GM18861 (cell line): Measurements from ENCODE around the gene PIH1D1.

ENCODE experiments used
- ATAC-seq: cut with Tn5 transposase; IDR thresholded peaks from one replicate; pipeline ENCODE4 v1.9.1; 2021; ENCODE audit not compliant: unreplicated experiment

Gene PIH1D1

GRCh38 chr19:49421039-49421877, 30.4 kb downstream of the PIH1D1 start:
- no peak for ATAC-seq

GRCh38 chr19:49420227-49420626, 31.4 kb downstream of the PIH1D1 start:
- ATAC-seq: no peak

- no peak for ATAC-seq
These were observed 32.4 kb downstream of the PIH1D1 start for GRCh38 chr19:49419173-49419572.

DNA sequence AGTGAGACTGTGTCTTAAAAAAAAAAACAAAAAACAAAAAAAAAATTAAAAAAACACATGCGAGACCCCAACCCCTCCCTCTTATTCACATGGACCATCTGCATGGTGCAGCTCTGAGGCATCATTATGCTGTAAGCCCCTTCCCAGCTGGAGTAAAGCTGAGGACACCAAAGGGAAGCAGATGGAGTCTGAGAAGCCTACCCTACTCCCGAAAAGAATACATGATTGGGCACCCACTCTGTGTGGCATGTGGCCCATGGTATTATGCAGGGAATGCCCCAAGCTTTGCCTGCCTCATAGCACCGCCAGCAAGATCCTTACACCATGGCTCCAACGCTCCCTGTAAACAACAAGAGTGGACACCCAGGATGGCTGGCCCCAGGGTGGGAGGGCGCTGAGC, 33.1 kb downstream of the PIH1D1 start:
- no peak for ATAC-seq

DNA sequence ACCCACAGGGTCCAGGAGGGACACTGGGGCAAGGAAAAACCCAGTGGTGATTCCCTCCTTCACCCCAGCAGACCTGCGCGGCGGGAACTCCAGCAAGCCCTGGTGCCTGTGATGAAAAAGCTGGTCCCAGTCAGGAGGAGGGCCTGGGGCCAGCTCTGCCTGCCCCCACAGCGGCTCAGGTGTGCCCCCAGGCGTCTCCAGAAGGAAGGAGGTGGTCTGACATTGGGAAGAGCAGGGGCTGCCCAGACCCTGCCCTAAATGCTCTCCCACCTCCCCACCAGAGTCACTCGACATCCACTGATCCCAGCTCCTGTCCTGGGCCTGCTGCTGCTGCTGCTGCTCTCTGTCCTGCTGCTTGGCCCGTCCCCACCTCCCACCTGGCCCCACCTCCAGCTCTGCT, 34.5 kb downstream of the PIH1D1 start:
- ATAC-seq: no peak

DNA sequence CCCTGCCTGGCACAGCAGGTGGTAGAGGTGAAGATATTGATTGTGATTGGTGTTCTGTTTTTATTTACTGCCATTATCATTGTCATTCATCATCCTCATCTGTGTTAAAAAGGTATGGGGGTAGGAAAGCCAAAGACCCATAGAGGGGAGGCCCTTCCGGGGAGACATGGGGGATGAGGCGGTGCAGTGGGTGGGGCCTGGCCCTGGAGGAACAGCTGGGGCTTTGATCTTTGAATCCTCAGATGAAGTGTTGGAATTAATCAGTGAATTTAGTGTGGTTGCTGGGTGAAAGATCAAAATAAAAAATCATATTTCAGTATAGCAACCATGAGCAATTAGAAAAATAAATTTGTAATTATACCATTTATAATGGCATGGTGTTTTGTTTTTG, 35.8 kb downstream of the PIH1D1 start:
- no peak for ATAC-seq

- ATAC-seq: no peak
These were observed 36.4 kb downstream of the PIH1D1 start for GRCh38 chr19:49415102-49415809.

GRCh38 chr19:49414256-49414655, 37.4 kb downstream of the PIH1D1 start:
- no peak for ATAC-seq

- ATAC-seq: no peak
These were observed 38.3 kb downstream of the PIH1D1 start for GRCh38 chr19:49413348-49413747.

GRCh38 chr19:49411681-49412326, 39.8 kb downstream of the PIH1D1 start:
- ATAC-seq: no peak

DNA sequence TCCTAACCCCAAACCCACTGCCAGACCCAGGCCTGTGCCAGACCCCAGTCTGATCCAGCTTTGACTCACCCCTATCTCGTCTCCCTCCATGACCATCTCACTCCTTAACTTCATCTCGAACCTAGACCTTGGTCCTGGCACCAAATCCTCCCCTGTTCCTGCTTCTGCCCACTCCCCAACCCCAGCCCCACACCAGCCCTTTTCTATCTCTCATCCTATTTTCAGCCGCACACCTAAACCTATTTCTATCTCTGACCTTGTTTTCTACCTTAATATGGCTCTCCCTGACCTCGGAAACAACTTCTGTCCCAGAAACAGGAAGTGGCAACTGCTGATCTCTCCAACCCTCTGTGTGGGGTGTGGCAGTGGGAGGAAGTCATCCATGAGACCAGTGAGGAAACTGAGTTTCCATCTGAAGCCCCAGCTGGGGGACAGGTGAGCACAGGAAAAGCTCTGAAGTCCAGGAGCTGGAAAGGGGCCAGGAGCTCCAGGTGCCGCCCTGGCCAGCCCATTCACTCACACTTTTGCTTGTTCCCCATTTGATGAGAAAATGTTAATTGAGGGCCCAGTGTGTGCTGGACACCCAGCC, 42.1 kb downstream of the PIH1D1 start:
- no peak for ATAC-seq

DNA sequence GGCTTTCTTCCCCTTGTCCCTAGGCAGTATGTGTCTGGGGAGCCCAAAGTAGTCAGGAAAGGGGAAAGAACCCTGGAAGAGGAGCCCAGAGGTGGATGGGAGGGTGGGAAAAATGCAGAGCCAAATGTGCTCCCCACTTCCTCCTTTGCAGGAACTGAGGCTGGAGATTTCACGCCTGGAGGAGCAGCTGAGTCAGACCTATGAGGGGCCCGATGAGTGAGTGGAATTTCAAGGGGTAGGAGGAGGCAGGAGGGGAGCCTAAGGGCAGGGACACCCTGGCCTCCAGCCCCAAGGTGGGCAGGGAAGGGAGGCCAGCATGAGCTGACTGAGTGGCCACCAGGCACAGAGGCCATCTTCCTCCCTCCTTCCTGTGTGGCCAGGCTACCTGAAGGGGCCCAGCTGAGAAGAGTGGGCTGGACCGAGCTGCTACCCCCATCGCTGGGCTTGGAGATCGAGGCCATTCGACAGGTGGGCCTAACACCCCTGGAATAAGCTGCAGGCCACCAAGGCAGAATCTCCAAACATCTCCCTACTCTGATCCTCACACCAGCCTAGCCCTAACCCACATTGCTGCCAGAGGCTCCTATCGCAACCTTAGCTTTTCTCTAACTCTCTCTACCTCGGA, 42.7 kb downstream of the PIH1D1 start:
- ATAC-seq: no peak

DNA sequence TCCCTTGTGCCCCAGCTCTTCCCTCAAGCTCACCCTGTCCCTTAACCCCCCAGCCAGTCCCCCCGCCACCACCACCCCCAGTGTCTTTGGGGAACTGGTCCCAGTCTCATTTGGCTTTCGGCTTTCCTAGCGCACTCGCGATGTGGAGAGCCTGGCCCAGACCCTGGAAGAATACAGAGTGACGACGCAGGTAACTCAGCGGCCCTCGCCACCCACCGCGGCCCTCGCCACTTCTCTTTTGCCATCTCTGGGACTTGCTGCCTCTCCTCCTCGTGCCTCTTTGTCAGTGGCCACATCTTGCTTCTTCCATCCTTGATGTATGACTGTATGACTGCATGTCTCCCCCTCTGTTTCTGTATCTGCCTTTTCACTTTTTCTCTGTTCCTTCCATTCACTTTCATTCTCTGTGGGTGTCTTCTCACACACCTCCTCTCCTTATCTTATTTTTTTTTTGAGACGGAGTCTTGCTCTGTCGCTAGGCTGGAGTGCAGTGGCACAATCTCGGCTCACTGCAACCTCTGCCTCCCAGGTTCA, 44.1 kb downstream of the PIH1D1 start:
- ATAC-seq: no peak

DNA sequence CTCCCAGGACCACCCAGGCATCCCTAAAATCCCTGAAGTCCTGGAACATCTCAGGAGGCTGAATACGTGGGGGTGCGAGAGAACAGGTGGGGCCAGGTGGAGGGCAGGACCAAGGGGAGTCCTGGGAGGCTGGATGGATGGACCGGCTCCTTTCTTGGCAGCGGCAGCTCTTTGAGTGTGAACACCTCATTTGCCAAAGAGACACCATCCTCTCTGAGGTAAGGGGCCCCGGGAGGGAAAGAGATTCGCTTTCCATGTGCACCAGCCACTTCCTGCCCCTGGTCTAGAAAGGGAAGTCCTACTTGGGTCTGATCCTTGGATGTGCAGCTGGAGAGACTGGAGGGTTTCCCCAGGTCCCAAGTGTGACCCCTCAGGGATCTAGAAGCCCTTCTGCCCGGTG, 44.5 kb downstream of the PIH1D1 start:
- ATAC-seq: no peak

DNA sequence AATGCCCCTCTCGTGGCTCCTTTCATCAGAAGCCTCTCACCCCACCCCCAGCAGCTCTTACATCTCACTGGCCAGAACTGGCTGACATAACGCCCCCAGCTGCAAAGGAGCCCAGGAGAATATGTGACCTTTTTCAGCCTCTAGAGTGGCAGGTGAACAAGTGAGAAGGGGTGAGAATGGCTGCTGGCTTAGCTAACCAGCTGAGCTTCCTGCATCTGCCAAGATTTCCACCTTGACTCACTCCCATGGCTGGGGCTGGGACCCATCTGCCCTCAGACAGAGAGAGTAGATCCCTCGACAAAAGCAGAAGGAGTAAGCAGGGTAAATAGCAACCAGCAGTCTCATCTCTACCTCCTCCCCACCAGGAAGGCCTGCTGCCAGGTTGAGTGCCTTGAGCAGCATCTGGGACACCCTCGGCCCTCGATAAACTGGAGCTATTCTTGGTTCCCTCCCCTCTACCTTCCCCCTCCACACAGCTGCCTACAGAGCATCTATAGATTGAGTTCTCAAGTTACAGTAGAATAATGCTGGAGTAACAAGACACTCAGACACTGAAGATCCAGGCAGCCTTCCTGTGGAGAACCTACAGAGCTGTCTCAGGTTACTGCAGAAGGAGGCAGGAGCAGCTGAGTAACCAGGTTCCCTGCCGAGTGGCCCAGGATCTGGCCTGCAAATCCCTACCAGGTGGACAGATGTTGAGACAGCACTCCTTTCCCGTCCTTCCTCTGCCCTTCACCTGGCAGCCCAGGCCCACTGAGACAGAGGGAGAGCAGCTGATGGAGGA, 48.0 kb downstream of the PIH1D1 start:
- no peak for ATAC-seq

DNA sequence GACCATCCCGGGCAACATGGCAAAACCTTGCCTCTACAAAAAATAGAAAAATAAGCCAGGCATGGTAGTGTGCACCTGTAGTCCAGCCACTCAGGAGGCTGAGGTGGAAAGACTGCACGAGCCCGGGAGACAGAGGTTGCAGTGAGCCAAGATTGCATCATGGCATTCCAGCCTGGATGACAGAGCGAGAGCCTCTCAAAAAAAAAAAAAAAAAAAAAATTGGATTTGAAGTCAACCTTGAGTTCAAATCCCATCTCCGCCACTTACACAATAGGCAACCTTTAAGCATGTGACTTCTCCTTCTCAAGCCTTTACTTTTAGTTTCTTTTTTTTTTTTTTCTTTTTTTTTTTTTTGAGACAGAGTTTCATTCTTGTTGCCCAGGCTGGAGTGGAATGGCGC, 51.6 kb downstream of the PIH1D1 start:
- no peak for ATAC-seq

GRCh38 chr19:49398931-49399330, 52.7 kb downstream of the PIH1D1 start:
- ATAC-seq: no peak

DNA sequence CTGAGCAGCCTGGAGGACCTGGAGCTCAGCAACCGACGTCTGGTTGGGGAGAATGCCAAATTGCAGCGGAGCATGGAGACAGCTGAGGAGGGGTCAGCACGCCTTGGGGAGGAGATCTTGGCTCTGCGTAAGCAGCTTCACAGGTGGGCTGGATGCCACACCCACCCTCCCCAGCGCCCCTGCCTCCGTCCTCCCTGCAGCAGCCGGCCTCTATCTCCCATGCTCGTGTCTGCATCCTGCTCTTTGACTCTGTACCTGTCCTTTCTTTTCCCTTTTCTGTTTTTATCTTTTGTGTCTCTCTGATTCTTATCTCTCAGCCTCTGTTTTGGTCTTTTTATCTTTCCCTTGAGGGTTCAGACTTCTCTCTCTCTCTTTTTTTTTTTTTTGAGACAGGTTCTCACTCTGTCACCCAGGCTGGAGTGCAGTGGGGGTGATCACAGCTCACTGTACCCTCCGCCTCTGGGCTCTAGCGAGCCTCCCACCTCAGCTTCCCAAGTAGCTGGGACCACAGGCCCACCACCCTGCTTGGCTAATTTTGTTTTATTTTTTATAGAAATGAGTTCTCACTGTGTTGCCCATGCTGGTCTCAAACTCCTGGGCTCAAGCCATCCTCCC, 53.5 kb downstream of the PIH1D1 start:
- ATAC-seq: no peak

- ATAC-seq: no peak
These were observed 54.7 kb downstream of the PIH1D1 start for GRCh38 chr19:49396738-49397505.
